ENCODE data around the gene LMO3.

The LMO3 gene

DNA sequence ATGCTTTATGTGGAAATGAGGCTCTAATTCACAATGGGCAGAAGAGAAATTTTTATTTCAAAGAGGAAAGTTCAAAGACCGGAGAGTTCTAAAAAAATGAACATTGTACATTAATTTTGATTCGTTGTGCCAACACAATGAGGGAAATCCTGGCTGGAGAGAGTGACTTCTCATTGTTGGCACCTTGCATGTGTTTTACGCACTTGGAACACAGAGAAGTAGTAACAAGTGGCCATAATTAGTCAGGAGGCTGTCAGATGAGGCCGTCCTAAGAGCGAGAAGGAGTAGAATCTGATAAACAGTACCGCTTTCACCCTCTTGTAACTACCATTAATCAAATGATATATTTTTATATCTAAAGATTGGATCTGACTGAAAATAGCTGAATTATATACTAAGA, 6.9 kb downstream of the LMO3 start:
- no peak for DNase-seq

DNA sequence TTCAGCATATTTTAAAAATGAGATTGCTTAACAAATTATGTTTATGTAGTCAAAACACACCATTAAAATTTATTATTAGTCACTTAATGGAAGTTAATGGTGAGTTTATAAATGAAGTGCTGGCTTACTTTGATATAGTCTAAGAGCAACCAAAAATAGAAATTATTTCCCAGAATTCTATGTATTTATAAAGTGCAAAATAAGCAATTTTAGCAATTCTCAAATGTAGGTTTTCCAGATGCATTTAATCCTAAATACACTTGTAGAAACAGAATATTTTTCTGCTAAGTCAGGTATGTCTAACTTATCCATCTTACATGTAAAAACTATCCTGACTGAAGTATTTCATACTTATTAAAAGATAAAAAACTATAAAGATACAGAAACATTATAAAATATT, 11.2 kb downstream of the LMO3 start:
- DNase-seq = no peak

DNA sequence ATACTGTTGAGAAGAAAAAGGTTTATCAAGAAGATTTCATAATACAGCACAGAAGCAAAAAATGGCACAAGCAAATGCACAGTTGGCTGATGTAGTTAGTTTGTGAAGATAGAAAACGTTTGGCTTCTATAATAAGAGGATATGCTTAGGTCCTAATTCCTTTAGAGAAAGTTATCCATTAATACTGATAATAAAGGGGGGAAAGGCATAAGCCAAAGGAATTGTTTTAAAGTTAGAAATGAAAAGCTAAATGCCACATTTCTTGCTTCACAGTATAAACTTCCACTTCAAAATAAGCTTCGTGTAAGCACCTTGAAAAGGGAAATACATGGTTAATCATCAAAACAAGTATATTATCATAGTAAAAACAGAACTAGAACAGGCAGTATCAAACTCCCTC, 12.4 kb downstream of the LMO3 start:
- DNase-seq = no peak

DNA sequence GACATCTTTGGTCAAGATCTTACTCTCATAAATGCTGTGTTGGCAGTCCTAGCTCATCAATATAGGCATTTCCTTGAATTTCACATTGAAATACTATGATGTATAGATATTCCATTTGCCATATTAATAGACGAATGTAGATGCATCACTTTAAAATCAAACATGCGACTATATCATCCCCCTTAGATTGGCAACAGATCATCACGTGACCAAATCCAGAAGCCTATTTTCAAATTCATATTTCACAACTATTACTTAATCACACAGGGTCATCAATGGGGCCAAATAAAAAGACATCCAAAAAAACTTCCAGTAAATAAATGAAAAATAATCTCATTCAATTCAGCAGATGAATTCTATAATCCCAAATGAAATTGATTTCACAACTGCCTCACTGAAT, 15.3 kb downstream of the LMO3 start:
- no peak for DNase-seq

DNA sequence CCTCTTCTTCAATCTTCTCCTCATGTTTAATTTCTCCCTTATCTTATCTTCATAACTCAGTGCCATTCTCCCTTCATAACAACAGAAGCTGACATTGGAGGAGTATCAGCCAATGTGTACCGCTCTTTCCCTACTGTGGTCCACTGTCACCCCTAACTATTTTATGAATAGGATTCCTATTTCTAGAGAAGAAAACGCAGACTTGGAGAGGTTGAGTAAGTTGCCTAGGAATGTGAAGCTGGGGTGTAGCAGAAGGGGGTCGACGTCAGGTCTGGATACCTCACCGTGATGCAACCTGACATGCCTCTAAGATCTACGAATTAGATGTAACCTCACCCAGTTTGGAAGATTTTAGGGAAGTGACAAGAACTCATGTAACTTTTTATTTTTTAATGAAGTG, 17.1 kb downstream of the LMO3 start:
- DNase-seq = no peak

DNA sequence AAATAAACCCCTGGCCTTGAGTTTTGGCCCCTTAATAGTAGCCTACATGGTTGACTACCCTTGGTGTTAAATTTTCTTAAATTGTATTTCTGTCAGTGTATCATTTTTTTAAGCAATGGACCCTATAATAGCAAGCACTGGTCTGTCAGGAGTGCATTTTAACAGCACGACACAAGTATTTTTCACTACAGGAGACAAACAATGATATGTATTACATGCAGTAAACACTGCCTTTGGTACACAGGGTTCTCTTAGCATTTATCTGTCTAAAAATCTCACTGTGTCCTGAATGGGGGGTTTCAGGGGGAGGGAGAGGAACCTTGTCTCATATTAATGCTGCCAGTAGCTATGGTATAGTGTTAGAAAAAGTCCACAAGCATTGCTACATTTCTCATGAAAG, 18.4 kb downstream of the LMO3 start:
- no peak for DNase-seq

DNA sequence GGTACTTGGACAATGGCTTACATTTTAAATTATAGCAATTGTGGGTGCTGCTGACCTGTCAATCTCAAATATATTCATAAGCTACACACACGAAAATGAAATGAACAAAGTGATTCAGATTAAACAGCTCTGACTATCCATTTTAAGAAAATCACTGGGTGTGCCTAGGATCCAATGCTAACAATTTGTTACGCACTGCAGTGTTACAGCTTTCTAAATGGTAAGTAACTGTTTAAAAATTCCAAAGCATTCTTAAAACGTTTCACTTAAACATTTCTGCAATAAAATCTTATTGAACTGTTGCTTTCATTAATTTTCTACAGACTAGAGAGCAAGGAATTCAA, 18.9 kb downstream of the LMO3 start:
- no peak for DNase-seq

DNA sequence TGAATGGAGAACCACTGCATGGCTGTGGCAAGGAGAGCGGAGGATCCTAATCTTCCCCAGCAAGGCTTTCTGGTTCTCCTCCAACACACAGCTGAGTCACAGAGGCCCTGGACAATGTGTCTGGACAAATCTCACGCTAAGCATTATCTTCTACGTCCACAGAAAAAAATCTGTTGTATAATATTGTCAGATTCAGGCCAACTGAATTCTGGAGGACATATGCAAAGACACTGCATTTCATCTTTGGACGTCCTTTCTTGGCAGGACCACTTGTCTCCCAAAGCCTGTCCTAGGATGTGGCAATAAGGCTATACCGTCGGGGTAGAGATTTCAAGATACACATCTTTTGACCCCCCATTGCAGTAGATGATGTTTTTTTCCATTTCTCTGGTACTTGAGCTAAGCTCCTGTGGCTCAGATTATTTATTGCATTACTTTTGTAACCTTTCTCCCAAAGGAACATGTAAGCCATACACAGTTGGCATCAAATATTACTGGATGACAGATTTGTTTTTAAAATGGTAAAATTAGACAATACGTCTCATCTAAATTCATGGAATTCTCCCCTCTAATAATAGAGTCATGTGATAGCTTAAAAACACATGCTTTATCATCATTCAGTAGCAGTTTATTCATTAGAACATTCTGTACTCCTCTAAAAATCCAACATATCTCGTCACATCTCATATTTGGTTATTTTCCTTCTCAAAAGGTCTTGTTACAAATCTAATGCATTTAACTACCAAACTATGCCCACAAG, 19.4 kb downstream of the LMO3 start:
- DNase-seq = no peak

DNA sequence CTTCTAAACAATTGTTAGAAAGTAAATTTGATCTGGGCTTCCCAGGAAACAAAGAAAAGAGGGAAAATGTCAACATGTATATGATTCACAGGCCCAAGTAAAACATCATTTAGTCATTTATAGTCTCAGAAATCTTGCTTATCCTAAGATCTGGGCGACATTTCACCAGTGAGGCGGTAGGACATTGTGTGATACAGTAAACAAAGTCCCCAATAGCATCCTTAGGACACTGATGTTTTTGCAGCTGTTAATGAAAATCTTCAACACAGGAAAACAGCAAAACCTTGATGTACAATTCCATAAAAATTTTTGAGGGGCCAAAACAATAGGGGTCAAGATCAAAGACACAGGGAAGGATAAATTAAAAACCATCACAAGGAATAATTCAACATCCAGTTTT, 20.2 kb downstream of the LMO3 start:
- no peak for DNase-seq

DNA sequence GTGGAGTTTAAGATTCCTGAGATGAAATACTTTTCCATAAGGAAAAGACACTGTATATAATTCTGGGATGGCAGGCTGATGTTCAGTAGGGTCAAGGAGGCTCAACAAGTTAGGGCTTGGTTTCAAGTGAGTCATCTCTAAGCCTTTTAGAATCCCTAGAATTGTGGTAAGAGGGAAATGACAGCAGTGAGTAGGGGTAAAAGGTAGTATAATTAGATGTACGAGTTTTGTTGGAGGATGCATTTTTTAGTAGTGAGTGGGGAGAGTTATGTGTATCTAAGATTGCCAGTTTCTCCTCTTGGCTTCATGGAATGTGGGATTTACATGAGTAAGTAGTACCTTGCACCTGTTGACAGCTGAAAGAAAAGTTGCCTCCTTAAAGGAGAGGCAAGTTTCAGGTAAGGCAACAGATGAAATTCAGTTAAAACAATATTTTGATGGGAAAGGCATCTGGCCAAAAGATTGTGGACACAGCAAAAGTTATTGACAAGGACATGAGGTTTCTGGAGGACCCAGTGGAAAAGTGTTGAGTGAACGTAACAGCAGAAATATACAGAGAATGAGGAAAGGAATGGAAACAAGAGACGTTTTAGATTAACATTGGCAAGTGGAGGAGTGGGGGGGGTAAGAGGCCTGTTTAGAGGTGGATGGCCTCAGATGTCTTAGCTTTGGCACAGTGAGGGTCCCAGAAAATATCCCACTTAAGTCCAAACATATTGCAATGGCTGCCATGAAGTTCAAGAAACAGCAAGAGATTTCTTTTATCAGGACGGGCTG, 21.8 kb downstream of the LMO3 start:
- DNase-seq = no peak

DNA sequence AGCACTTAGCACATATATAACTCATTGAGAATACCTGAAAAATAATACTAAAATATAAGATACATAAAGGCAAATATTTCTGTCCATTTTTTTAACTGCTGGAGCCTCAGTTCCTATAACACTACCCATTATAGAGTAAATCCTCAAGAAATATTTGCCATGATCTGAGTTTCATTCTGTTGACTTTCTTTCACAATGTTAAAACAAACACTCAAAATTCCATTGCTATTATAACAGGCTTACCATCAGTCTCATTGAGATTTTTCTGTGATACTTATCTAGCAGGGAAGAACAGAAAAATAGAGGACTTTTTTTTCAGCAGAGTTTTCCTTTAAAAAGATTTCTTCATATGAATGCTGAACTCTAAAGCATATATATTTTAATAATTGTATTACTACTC, 24.5 kb downstream of the LMO3 start:
- DNase-seq = no peak

DNA sequence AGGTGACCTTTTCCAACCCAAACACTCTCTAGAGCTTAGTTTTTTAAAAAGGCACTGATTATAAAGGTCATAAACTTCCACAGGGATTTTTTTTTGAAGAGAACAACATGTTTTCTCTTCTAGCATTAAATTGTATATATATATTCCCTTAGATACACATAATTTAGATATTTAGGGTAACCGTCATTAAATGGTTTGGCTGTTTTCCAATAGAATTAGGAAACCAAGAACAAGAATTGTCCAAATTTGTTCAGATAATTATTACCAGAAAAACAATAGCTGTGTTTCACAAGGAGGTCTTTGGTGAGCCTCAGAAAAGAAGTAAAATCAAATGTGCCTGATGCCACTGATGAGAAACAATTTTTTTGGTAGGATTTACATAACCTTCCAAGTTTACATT, 26.9 kb downstream of the LMO3 start:
- no peak for DNase-seq

DNA sequence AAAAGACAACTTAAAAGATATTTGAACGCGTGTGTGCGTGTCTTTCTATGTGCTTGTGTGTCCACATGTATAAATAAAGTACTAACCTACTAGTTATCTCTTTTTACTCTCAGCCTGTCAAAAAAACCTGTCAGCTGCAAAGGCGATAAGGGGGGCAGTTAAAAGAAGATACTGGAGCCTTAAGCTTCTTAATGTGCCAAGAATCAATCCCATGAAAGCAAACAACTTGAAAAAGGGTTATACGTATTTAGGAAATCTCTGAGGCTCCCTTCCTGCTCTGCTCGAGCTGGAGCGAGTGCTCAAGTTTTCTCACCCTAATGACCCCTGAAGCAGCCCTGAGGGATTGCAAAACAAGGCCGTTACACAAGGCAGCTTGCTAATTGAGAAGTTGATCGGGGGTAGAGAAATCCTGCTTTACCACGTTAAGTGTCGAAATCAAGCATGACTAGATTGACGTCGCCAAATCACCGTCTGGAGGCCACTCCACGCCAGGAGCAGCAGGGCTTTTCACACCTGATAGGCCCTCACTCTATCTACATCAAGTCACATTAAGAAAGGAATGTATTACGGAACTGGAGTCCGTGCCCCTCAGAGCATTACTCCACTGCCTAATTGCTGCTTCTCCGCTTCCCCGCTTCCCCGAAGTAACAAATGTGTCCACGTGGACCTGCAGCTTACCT, 32.4 kb downstream of the LMO3 start:
- DNase-seq = no peak

DNA sequence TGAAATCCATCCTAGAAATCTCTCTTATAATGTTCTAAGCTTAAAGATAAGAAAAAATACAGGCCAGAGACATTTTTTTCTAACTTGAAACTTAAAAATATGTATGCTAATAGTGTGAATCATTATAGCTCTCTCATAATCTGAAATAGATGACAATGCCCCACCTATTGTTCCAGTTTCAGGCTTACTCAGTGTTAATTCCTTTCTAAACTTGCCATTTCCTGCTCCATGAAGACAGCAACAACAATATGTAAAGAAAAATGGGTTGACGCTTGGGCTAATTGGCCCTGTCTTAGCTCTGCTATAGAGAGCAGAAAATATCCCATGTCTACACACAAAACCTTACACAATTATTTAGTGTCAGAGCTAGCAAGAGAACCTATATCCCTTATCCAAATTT, 37.1 kb downstream of the LMO3 start:
- DNase-seq = no peak

DNA sequence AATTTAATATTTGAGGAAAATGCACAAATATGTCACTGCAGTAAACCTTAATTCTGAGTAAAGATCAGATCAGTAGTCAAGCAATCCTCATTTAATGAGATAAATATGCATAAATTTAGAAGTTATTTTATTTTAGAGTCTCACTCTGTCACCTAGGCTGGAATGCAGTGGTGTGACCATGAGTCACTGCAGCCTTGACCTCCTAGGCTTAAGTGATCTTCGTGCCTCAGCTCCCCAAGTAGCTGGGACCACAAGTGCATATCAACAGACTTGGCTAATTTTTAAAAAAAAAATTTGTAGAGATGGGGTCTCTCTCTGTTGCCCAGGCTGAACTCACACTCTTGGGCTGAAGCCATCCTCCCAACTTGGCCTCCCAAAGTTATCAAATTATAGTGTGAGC, 41.3 kb downstream of the LMO3 start:
- no peak for DNase-seq

DNA sequence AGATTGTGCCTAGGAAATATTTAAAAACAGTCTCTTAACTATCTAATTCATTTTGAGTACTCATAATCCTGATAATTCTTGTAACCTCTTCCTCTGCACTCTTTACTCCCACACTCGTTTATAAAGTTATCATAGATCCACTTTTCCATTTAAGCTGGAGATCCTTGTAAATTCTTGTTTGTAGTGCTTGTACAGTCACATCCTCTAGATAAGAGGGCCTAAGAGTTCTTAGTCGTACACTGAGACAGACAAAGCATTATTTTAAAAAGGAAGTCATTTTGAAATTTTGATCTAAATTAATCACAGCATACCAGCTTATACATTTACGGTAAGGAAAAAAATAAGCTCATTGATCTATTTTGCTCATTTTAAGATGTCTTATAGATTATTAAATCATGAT, 42.5 kb downstream of the LMO3 start:
- no peak for DNase-seq

DNA sequence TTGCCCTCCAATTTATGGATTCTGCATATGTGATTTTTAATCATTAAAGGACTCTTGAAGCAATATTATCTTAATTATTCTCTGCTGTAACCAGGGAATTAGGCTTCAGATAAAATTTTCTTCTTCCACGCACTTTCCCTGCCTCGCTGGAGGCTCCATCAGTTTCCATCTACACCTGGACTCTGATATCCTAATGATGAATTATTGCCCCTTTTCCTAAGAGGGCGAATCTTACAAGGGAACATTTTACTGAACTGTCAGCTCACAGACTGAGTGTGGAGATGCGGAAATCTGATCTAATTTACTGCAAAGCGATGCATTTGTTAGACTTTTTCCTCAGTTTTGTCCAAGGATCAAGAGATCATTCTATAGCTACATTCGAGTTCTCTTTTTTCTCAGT, 43.0 kb downstream of the LMO3 start:
- DNase-seq = no peak

DNA sequence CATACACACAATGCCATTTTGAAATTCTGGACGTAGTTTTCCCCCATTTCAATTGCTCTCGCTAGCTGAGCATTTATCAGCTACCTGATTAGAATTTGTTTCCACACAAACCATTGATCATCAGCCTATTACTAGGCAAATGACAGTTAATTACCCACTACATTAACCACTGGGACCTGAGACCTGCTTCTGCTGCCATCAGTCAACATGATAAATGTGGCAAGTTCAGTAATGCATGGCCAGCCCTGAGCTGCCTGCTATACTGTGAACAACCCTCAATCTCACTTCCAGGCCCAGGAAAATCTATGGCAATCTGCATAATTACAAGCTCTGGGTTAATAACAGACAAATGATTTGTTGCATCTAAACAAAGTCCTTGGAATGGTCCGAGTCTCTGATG, 43.5 kb downstream of the LMO3 start:
- no peak for DNase-seq

DNA sequence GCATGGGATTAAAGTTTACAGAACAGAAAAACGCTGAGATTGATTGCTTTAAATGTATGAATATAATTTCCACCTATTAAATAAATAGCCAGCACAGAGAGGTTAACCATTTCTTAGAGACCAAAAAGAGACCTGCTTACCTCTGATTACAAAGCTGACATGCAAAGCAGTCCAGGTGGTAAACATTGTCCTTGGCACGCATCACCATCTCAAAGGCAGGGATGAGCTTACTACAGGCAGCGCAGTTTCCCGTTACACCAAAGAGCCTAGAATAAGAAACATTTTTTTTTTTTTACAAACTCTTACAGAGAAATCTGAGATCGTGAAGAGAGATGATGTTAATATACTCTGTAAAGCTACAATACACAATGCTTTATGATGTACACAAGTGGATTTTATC, 45.7 kb downstream of the LMO3 start:
- DNase-seq = no peak

DNA sequence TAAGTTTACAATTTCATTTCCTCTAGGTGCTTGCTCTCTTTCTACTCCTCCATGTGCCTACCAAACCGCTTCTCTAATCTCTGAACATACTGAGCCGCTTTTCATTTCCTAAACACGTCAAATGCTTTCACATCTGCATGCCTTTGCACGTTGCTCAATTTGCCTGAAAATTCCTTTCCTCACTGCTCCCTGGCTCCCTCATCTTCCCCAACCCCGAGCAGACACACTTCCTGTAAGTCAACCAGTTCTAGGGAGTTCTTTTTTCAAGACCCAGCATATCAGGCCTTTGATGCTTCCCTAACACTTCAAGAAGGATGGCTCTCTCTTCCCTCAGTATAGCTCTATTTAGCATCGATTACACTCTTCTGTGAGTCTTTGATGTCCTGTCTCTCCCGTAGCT, 50.3 kb downstream of the LMO3 start:
- no peak for DNase-seq

DNA sequence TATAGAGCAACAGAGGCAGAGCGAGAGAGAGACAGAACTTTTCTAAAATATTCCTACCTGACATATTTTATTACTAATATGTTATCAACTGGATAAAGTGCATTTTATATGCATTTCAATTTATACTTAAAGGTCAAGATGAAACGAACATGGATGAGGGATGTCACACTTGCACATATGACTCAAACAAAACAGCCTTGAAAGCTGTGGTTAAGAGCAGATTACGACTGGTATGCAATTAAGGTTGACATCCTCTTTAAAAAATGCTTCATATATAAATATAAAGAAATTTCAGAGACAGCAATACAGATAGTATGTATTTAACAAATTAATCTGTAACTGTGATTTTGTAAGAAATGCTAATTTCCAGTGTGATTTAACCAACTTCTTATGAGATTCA, 52.5 kb downstream of the LMO3 start:
- DNase-seq = no peak

DNA sequence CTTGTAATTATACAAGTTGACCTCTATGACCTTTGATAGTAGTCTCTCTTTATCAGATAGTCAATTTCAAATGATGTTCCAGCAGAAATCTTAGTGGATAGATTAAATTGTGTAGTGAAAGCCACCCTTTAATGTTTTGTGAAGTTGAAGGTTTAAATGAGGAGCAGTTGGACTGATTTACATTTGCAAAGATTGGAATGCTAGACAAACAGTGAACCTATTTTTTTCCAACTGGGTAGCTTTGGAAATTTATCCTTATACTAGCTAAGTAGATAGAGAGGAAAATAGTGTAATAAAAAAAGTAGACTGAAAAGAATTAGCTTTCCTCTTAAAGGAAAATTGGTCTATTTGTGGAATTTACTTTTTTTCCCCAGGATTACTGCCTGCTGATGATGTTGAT, 53.7 kb downstream of the LMO3 start:
- DNase-seq = no peak

DNA sequence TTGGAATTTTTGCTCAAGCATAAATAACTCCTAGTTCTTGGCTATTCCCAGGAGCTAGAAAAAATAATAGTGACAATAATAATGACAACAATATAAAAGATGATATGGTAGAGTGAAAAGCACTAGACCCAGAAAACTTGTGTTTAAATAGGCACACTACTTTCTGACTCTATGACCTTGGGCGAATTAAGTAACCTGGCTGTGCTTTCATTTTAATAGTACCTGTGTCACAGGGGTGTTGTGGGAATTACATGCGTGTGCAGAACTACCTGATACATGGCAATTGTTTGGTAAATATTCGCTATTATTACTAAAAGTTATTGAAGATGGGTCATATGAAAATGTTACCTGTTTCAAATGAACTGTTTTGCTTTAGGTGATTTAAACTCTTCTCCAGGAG, 60.1 kb downstream of the LMO3 start:
- DNase-seq = no peak

DNA sequence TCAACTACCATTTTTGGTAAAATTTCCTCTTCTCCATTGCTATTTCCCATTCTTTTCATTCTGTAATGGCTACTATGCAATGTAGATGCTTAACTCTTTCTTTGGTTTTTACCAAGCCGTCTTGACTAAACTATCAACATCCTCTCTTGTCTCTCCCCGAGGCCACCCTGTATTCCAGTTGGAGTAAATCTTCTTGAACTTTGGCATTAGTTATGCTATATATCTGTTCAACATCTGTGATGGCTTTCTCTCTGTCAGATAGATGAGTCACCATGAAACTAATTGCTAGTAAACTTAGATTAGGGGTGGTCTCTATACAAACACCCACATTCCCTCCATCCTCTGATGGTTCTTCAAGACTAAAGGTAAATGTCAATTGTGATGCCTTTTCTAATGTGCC, 63.4 kb downstream of the LMO3 start:
- DNase-seq = no peak

Data from stimulated activated CD4-positive, alpha-beta T cell treated with anti-CD3 and anti-CD28 coated beads, Interleukin-1b, Interleukin-23, amount 100 ng/mL, for 48 hours (primary cell).